Nephron (organoid): ENCODE measurements around the gene SLC29A3.
A peak's percentile ranks its signal among the peaks of the same experiment; 100 is the strongest.

ENCODE experiments used
- H3K27ac Mint-ChIP-seq, 3 experiments: 2 replicates each; pipeline ENCODE4 v1.8.0; 2020; ENCODE audit warnings: mixed read lengths in 3 of 3, mild to moderate bottlenecking in 2 of 3, moderate library complexity in 1 of 3
- H3K27me3 Mint-ChIP-seq: 2 replicates; pipeline ENCODE4 v1.8.0; 2021; ENCODE audit warnings: low read depth, mild to moderate bottlenecking, moderate library complexity, mixed read lengths
- H3K36me3 Mint-ChIP-seq: 2 replicates; pipeline ENCODE4 v1.8.0; 2020; ENCODE audit warnings: low read depth, mixed read lengths
- H3K4me1 Mint-ChIP-seq: 2 replicates; pipeline ENCODE4 v1.8.0; 2020; ENCODE audit warnings: mixed read lengths
- H3K4me3 Mint-ChIP-seq, 3 experiments: 2 replicates each; pipeline ENCODE4 v1.8.0; 2020; ENCODE audit warnings: mild to moderate bottlenecking in 3 of 3, mixed read lengths in 3 of 3, moderate library complexity in 2 of 3
- H3K9me3 Mint-ChIP-seq: 2 replicates; pipeline ENCODE4 v1.8.0; 2020; ENCODE audit warnings: mixed read lengths
- TF ChIP-seq, protein P1 (sequence below), 3 experiments: fragments of 200-600 bp; sonication (generic); IDR thresholded peaks; one replicate each; pipeline ENCODE4 v1.5.0; 2021; ENCODE audit warnings: antibody characterized with exemption in 3 of 3; ENCODE audit not compliant: unreplicated experiment in 3 of 3

SLC29A3 gene

DNA sequence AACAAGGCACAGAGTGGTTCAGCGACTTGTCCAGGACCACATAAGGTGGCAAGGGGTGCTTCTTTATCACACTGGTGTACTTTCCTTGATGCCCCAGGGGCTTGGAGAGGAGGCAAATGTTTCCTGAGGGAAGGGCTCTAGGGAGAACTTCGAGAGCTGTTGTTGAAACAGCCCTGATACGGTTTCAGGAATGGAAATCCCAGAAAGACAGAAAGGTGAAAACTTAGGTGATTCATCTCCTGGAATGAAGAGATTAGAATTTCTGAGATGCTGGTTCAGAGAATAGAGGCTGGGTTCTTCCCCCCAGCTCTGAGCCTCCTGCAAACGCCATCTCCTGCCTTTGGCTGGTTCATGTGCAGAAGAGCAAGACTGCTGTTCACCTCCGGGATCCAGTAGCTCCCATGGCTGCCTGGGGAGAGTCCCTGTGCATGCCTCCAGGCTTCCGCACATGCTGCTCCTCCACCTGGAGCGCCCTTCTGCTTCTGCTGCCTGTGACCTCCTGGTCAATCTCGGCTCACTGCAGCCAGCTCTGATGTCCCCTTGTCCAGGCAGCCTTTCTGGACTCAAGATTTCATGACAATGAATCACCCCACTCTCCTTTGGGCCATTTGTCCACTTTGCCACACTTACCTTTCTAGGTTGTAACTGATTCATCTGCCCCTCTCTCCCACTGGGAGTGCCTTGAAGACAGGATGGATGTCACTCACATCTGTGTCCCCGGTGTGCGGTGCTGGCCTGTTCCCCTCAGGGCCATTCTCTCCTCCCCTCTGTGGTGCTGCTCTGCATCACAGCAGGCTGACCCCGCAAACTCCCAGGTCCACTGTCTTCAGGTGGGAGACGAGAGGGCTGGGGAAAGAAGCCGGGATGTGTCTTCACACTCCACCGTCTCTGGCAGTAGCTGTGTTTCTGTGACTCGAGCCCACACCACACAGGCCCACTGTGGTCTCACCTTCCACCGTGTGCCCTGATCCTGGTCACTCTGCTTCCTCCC is 74.0 kb downstream of the SLC29A3 start:
- Mint-ChIP-seq H3K4me3 (no peak overlapping the region), H3K27me3 (peaks cover 64% of the 10 kb centered on the region), H3K27ac (no peak overlapping the region), H3K36me3 (no peaks in the 10 kb centered on the region), H3K9me3 (no peaks in the 10 kb centered on the region), H3K4me1 (peaks cover 2% of the 10 kb centered on the region)
- TF ChIP-seq, protein P1, sequence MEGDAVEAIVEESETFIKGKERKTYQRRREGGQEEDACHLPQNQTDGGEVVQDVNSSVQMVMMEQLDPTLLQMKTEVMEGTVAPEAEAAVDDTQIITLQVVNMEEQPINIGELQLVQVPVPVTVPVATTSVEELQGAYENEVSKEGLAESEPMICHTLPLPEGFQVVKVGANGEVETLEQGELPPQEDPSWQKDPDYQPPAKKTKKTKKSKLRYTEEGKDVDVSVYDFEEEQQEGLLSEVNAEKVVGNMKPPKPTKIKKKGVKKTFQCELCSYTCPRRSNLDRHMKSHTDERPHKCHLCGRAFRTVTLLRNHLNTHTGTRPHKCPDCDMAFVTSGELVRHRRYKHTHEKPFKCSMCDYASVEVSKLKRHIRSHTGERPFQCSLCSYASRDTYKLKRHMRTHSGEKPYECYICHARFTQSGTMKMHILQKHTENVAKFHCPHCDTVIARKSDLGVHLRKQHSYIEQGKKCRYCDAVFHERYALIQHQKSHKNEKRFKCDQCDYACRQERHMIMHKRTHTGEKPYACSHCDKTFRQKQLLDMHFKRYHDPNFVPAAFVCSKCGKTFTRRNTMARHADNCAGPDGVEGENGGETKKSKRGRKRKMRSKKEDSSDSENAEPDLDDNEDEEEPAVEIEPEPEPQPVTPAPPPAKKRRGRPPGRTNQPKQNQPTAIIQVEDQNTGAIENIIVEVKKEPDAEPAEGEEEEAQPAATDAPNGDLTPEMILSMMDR (IDR thresholded peaks at IDR 0.05; ENCODE audit: unreplicated experiment in 3 of 3) = no peak

DNA sequence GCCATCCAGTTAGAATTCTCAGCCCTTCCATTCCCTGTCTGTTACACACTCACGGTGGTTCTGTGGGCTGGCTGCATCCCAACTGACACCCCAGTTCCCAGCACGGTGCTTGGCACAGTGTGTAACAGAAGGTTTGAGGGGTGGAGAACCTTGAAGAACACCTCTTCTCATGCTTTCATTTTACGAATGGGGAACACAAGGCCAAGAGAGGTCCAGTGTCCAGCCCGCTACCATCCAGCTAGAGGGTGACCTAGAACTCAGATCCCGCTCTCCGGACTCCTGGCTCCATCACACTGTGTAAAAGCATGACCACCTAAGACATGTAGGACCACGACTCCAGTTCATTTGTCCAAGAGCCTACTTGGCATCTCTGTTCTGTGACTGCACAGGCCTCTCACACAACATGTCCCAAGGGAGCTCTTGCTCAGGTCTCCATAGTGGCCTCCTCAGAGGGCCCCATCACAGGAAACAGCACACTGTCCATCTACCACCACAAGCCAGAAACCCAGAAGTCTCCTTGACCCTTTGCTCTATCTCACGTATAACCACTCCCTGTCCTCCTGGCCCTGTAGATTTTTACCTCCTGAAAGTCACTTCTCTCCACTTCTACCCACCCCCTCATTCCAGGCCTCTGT is 74.9 kb downstream of the SLC29A3 start:
- peaks cover 73% of the 10 kb centered on the region for H3K27me3 Mint-ChIP-seq
- H3K36me3 Mint-ChIP-seq = no peaks in the 10 kb centered on the region
- no peaks in the 10 kb centered on the region for H3K9me3 Mint-ChIP-seq
- H3K4me3 Mint-ChIP-seq = no peak overlapping the region
- no peak overlapping the region for H3K27ac Mint-ChIP-seq
- peaks cover 5% of the 10 kb centered on the region for H3K4me1 Mint-ChIP-seq
- TF ChIP-seq, protein P1 (IDR thresholded peaks at IDR 0.05; ENCODE audit: unreplicated experiment in 3 of 3) = no peak

DNA sequence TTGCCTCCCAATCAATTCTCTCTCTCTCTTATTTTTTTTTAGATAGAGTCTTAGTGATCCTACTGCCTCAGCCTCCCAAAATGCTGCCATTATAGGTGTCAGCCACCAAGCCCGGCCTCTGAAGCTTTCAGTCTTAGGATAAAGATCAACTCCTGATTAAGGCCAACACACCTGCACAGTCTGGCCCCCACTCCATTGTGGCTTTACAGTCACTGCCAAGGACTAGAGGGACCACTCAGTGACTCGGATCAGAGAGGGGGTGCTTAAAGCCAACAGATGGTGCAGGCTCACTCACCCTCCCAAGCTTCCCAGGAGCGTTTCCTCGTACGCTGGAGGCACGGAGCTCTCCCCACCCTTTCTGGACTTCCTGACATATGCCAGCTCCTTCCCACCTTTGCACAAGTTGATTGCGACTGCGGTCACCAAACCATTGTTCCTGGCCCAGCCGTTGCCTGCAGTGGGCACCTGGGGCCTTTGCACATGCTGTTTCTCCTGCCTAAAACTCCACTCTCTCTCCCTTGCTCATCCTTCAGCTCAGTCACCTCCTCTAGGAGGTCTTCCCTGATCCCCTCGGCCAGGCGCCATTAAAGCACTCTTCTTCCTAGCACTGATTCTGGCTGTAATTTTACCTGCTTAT is 76.0 kb downstream of the SLC29A3 start:
- H3K27ac Mint-ChIP-seq = no peak overlapping the region
- peaks cover 75% of the 10 kb centered on the region for H3K27me3 Mint-ChIP-seq
- peaks cover 5% of the 10 kb centered on the region for H3K4me1 Mint-ChIP-seq
- no peaks in the 10 kb centered on the region for H3K9me3 Mint-ChIP-seq
- TF ChIP-seq, protein P1 (IDR thresholded peaks at IDR 0.05; ENCODE audit: unreplicated experiment in 3 of 3) = no peak
- no peaks in the 10 kb centered on the region for H3K36me3 Mint-ChIP-seq
- peak overlapping the region in 1 of 3 experiments; percentile 71 for H3K4me3 Mint-ChIP-seq

DNA sequence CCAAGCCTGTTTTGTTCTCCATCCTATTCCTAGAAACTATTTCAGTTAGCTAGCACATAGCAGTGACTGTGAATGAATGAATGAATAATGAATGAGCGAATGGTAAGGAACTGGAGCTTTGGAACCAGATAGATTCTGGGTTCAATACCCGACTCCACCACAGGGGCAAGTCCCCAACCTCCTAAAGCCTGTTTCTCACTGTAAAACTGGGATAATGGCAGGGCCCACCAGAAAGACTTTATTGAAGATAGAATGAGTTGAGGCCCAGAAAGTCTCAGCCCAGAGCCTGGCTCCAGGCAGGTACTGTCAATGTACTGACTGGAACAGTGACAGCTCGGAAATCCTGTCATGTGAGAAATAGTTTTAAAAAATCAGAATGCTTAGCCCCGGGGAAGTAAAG is 76.6 kb downstream of the SLC29A3 start:
- Mint-ChIP-seq H3K4me3 (peak overlapping the region; percentile 61 to 74 (median 71)), H3K36me3 (no peaks in the 10 kb centered on the region), H3K4me1 (peaks cover 5% of the 10 kb centered on the region), H3K27me3 (peaks cover 76% of the 10 kb centered on the region), H3K27ac (no peak overlapping the region), H3K9me3 (no peaks in the 10 kb centered on the region)
- TF ChIP-seq, protein P1 (IDR thresholded peaks at IDR 0.05; ENCODE audit: unreplicated experiment in 3 of 3) = no peak

DNA sequence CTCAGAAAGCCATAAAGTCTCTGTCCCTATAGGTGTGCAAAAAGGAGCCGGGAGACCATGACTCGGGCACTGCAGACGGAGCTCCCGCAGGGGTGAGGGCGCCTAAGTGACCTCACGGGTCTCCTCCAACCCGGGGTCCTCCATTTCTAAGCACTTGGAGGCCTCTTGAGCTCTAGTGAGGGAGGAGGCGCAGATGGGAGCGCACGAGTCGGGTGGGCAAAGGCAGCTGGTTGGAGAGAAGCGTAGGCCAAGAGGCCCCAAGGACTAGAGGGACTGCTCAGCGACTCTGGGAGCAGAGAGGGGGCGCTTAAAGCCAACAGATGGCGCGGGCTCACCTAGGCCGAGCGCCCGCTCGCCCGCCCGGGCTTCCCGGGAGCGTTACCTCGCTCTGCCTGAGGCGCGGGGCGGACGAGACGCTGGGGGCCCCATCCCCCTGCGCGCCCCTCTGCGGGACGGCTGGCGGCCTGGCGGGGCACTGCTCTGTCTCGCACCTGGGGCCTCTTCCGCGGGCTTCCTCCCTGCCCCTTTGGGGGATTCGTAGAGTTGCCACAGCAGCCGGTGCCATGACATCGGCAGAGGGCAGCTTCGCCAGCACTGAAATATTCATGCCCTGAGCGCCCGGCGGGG is 77.1 kb downstream of the SLC29A3 start:
- Mint-ChIP-seq H3K4me1 (peaks cover 5% of the 10 kb centered on the region), H3K9me3 (no peaks in the 10 kb centered on the region), H3K27ac (no peak overlapping the region), H3K36me3 (no peaks in the 10 kb centered on the region), H3K4me3 (peak overlapping the region; percentile 61 to 74 (median 71)), H3K27me3 (peaks cover 76% of the 10 kb centered on the region)
- TF ChIP-seq, protein P1 (IDR thresholded peaks at IDR 0.05; ENCODE audit: unreplicated experiment in 3 of 3) = peak; percentile 47 to 60 (median 58)
